IMR-90 (cell line): Measurements from ENCODE around the gene CCDC146. TPM values are rescaled to one million over a fixed set of nuclear protein-coding genes. Genes with fewer than 3 reads are reported as not detected.
"Not testable (repeated sequence)": the region's sequence is repeated elsewhere in the genome, so short reads cannot be mapped to it uniquely, and the experiment has no call there.

ENCODE experiments used
- ATAC-seq: fragments of 200-7000 bp; cut with Tn5 transposase; 2 replicates; pipeline ENCODE4 v1.9.1; 2020; ENCODE audit warnings: low read depth, mild to moderate bottlenecking, moderate library complexity
- BruUV-seq: library from RNA; stranded (reverse); fragments of 400-500 nt; replicated peaks from 2 replicates; lab custom pipeline; 2021; lab: Mats Ljungman, UMichigan
- CTCF ChIA-PET: fragments of 300-600 bp; formaldehyde crosslinking; extraction: SDS; loops from one replicate; lab custom pipeline; 2021; ENCODE audit warnings: antibody characterized with exemption; lab: Yijun Ruan, JAX
- POLR2A ChIA-PET: fragments of 300-600 bp; sonication (Branson Sonifier 250); formaldehyde crosslinking; loops from one replicate; lab custom pipeline; 2022; ENCODE audit warnings: antibody characterized with exemption; ENCODE audit not compliant: unreplicated experiment; lab: Charles Lee
- DNase-seq: peaks from one replicate; pipeline ENCODE4 v3.0.0; 2013
- H2AFZ ChIP-seq: replicated peaks from 2 replicates; pipeline ENCODE3; 2013; ENCODE audit warnings: low read length, mild to moderate bottlenecking; ENCODE audit not compliant: poor library complexity
- H2AK5ac ChIP-seq: 2 replicates; pipeline ENCODE4 v1.6.1; 2013; ENCODE audit warnings: low read depth, low read length, inconsistent platforms
- H2AK9ac ChIP-seq: replicated peaks from 2 replicates; pipeline ENCODE3; 2013; ENCODE audit warnings: mild to moderate bottlenecking, low read depth, low read length, moderate library complexity; ENCODE audit not compliant: poor library complexity
- H2BK120ac ChIP-seq: 2 replicates; pipeline ENCODE4 v1.6.1; 2013; ENCODE audit warnings: low read depth, low read length, inconsistent platforms
- H2BK15ac ChIP-seq: 3 replicates; pipeline ENCODE4 v1.6.1; 2013; ENCODE audit warnings: low read depth, low read length, inconsistent platforms
- H2BK20ac ChIP-seq: 2 replicates; pipeline ENCODE4 v1.6.1; 2013; ENCODE audit warnings: low read depth, mild to moderate bottlenecking, inconsistent platforms, low read length, moderate library complexity
- H2BK5ac ChIP-seq: 2 replicates; pipeline ENCODE4 v1.6.1; 2013; ENCODE audit warnings: mild to moderate bottlenecking, low read depth, low read length, inconsistent platforms; ENCODE audit not compliant: poor library complexity, severe bottlenecking
- H3K14ac ChIP-seq: replicated peaks from 2 replicates; pipeline ENCODE4 v1.6.1; 2013; ENCODE audit warnings: low read depth, low read length, inconsistent platforms
- H3K18ac ChIP-seq: 2 replicates; pipeline ENCODE4 v1.6.1; 2013; ENCODE audit warnings: low read depth, low read length, control low read depth
- H3K23ac ChIP-seq: 2 replicates; pipeline ENCODE4 v1.6.1; 2013; ENCODE audit warnings: low read depth, low read length, inconsistent platforms
- H3K27ac ChIP-seq: 2 replicates; pipeline ENCODE4 v1.5.1; 2013; ENCODE audit warnings: mild to moderate bottlenecking, control low read depth, low read length; ENCODE audit not compliant: insufficient read depth
- H3K27me3 ChIP-seq: 2 replicates; pipeline ENCODE4 v1.6.1; 2013; ENCODE audit warnings: low read length; ENCODE audit not compliant: control insufficient read depth, insufficient read depth
- H3K36me3 ChIP-seq: 2 replicates; pipeline ENCODE4 v1.6.1; 2013; ENCODE audit warnings: low read length, mixed read lengths; ENCODE audit not compliant: control insufficient read depth, insufficient read depth
- H3K4ac ChIP-seq: 2 replicates; pipeline ENCODE4 v1.6.1; 2013; ENCODE audit warnings: low read depth, low read length, inconsistent platforms
- H3K4me1 ChIP-seq: 2 replicates; pipeline ENCODE4 v1.6.1; 2013; ENCODE audit warnings: low read length, mixed read lengths; ENCODE audit not compliant: control insufficient read depth, insufficient read depth
- H3K4me2 ChIP-seq: 2 replicates; pipeline ENCODE4 v1.6.1; 2013; ENCODE audit warnings: low read depth, mild to moderate bottlenecking, control low read depth, low read length, moderate library complexity
- H3K4me3 ChIP-seq: 2 replicates; pipeline ENCODE4 v1.5.1; 2013; ENCODE audit warnings: low read depth, mild to moderate bottlenecking, control low read depth, low read length, moderate library complexity; ENCODE audit not compliant: insufficient read depth
- H3K56ac ChIP-seq: 2 replicates; pipeline ENCODE4 v1.6.1; 2013; ENCODE audit warnings: low read length, inconsistent platforms; ENCODE audit not compliant: insufficient read depth; ENCODE audit errors: extremely low read depth
- H3K79me1 ChIP-seq, 2 experiments: 2 replicates each; pipeline ENCODE4 v1.6.1; 2013; ENCODE audit warnings: low read length in 2 of 2, inconsistent platforms in 1 of 2, low read depth in 1 of 2
- H3K9ac ChIP-seq: 2 replicates; pipeline ENCODE4 v1.6.1; 2013; ENCODE audit warnings: low read depth, low read length, control low read depth
- H3K9me1 ChIP-seq: 2 replicates; pipeline ENCODE4 v1.6.1; 2013; ENCODE audit warnings: low read length, inconsistent platforms; ENCODE audit not compliant: insufficient read depth
- H3K9me3 ChIP-seq: 2 replicates; pipeline ENCODE4 v1.6.1; 2013; ENCODE audit warnings: low read length; ENCODE audit not compliant: control insufficient read depth, insufficient read depth
- H4K20me1 ChIP-seq: 2 replicates; pipeline ENCODE4 v1.6.1; 2013; ENCODE audit warnings: low read length, inconsistent platforms; ENCODE audit not compliant: insufficient read depth
- H4K5ac ChIP-seq: 2 replicates; pipeline ENCODE4 v1.6.1; 2013; ENCODE audit warnings: mild to moderate bottlenecking, low read depth, low read length, control low read depth
- H4K8ac ChIP-seq, 2 experiments: 2 replicates each; pipeline ENCODE4 v1.6.1; 2013; ENCODE audit warnings: low read depth in 2 of 2, low read length in 2 of 2, control low read depth in 1 of 2, inconsistent platforms in 1 of 2
- H4K91ac ChIP-seq: 2 replicates; pipeline ENCODE4 v1.6.1; 2013; ENCODE audit warnings: low read depth, low read length, inconsistent platforms; ENCODE audit not compliant: insufficient read depth
- WGBS, 2 experiments: methylation state at CpG; one replicate each; pipeline versions ENCODE4 v1.1.5 to v1.1.7; 2013; ENCODE audit warnings: missing lambda C conversion rate in 2 of 2; ENCODE audit not compliant: insufficient read length in 1 of 2; ENCODE audit errors: extremely low coverage in 2 of 2; 5-methylcytosine and 5-hydroxymethylcytosine counted together
- dilution Hi-C: fragments of 300-500 bp; cut with HindIII; formaldehyde crosslinking; loops from one replicate; pipeline ENCODE4 v1.14.3; 2018; ENCODE audit warnings: low sequenced_read_pairs; ENCODE audit not compliant: unreplicated experiment
- in situ Hi-C: fragments of 300-500 bp; cut with MboI; formaldehyde crosslinking; loops from 3 replicates; pipeline ENCODE4 v1.14.3; 2019; ENCODE audit warnings: low sequenced_read_pairs, inconsistent platforms, mixed read lengths
- intact Hi-C: fragments of 100-400 bp; cut with micrococcal nuclease; formaldehyde crosslinking; loops from 2 replicates; pipeline ENCODE4 v1.10.0; 2022
- polyA plus RNA-seq, 3 experiments: library from polyadenylated mRNA; depleted of rRNA; stranded (reverse); fragments of >200 nt; gene quantifications; 2 replicates each; pipeline ENCODE4 v1.2.3, GENCODE V29; 2012; ENCODE audit warnings: low replicate concordance in 1 of 3
- total RNA-seq: library from RNA; depleted of rRNA; stranded (reverse); fragments of >200 nt; gene quantifications from 2 replicates; pipeline ENCODE4 v1.2.3, GENCODE V29; 2012

CCDC146 gene
- total and polyA plus RNA-seq, 2 of the 4 experiments (the other 2 are of a cell fraction): 0.54 to 1.7 TPM

DNA sequence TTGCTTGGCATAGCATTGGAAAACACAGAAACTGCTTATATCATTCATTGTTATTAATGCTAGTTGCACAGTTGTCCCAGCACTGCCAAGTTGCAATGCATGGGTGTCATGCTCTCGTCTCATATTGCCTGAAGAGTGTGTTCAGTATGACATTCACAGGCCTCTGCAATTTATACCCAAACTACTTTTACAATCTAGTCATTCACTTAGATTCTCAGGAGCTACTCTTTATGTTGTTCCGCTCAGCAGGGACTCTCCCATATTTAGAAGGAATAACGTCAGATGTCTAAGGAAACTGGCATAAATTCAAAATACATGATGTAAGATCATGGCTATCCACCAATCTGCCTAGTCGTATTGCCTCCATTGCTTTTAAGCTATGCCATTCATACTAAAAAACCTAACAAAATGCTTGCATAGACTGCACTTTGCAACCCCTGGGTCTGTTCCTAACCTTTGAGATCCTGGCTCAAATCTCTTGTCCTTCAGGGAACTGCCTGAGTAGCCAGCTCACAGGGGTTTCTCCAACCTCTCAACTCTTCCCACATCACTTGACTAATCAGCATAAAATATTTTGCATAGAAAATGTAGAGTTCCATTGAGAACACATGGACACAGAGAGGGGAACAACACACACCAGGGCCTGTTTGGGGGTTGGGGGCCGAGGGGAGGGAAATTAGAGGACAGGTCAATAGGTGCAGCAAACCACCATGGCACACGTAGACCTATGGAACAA lies 50.2 kb downstream of the CCDC146 start:
- ATAC-seq, H4K91ac ChIP-seq, H2AFZ ChIP-seq, H2AK5ac ChIP-seq, H2AK9ac ChIP-seq, H2BK15ac ChIP-seq, DNase-seq, H3K36me3 ChIP-seq, intact Hi-C loops, in situ Hi-C loops, H2BK5ac ChIP-seq, H4K20me1 ChIP-seq, dilution Hi-C loops, H3K4me3 ChIP-seq, H3K4me1 ChIP-seq, H3K9me3 ChIP-seq, H3K9me1 ChIP-seq, H3K9ac ChIP-seq, H3K4me2 ChIP-seq, H3K23ac ChIP-seq, BruUV-seq, H2BK20ac ChIP-seq, H3K27ac ChIP-seq, POLR2A ChIA-PET, H3K27me3 ChIP-seq, H2BK120ac ChIP-seq, H3K79me1 ChIP-seq, H3K14ac ChIP-seq, H3K56ac ChIP-seq, H3K4ac ChIP-seq, H3K18ac ChIP-seq, CTCF ChIA-PET, H4K5ac ChIP-seq, H4K8ac ChIP-seq: not testable (repeated sequence)
- WGBS, 2 experiments: no CpG with 5 or more reads among the region's 6 CpGs

GRCh38 chr7:77174418-77174817 lies 52.0 kb downstream of the CCDC146 start:
- no CpG with 5 or more reads among the region's 4 CpGs for WGBS, 2 experiments
- in situ Hi-C loops, H4K8ac ChIP-seq, H3K9me1 ChIP-seq, H3K23ac ChIP-seq, CTCF ChIA-PET, H3K9me3 ChIP-seq, DNase-seq, H3K18ac ChIP-seq, dilution Hi-C loops, H2AFZ ChIP-seq, POLR2A ChIA-PET, H3K4ac ChIP-seq, H2BK20ac ChIP-seq, H4K5ac ChIP-seq, H2BK120ac ChIP-seq, H2AK5ac ChIP-seq, H3K36me3 ChIP-seq, BruUV-seq, H2BK15ac ChIP-seq, H3K9ac ChIP-seq, H3K27ac ChIP-seq, H3K79me1 ChIP-seq, ATAC-seq, H3K27me3 ChIP-seq, H2BK5ac ChIP-seq, H2AK9ac ChIP-seq, intact Hi-C loops, H3K56ac ChIP-seq, H3K14ac ChIP-seq, H4K91ac ChIP-seq, H3K4me2 ChIP-seq, H4K20me1 ChIP-seq, H3K4me1 ChIP-seq, H3K4me3 ChIP-seq: not testable (repeated sequence)
